Liver (tissue), 9 donors: ENCODE data around the gene C2orf49. TPM values are rescaled to one million over a fixed set of nuclear protein-coding genes. Genes with fewer than 3 reads are reported as not detected.

Experiments used
- DNase-seq: peaks from one replicate; pipeline ENCODE4 v3.0.0-alpha.2; 2017; ENCODE audit warnings: low spot score
- H3K27ac ChIP-seq, 2 donors: one replicate each; pipeline ENCODE4 v1.7.0; 2013; ENCODE audit warnings: inconsistent platforms in 2 of 2, low read length in 2 of 2, control low read depth in 1 of 2, low read depth in 1 of 2, mild to moderate bottlenecking in 1 of 2
- H3K27me3 ChIP-seq, 4 donors: one replicate each; pipeline versions ENCODE4 v1.6.1 to v1.7.0; 2013; ENCODE audit warnings: low read length in 3 of 4, inconsistent platforms in 1 of 4, mild to moderate bottlenecking in 1 of 4, moderate library complexity in 1 of 4; ENCODE audit not compliant: control insufficient read depth in 4 of 4, insufficient read depth in 4 of 4
- H3K36me3 ChIP-seq, 4 donors: one replicate each; pipeline versions ENCODE4 v1.6.1 to v1.7.0; 2013; ENCODE audit warnings: low read length in 3 of 4, mild to moderate bottlenecking in 3 of 4, low read depth in 1 of 4, moderate library complexity in 1 of 4; ENCODE audit not compliant: control insufficient read depth in 4 of 4, insufficient read depth in 3 of 4
- H3K4me1 ChIP-seq, 4 donors: one replicate each; pipeline versions ENCODE4 v1.6.1 to v1.7.0; 2013; ENCODE audit warnings: low read length in 3 of 4, mild to moderate bottlenecking in 3 of 4, moderate library complexity in 1 of 4; ENCODE audit not compliant: control insufficient read depth in 4 of 4, insufficient read depth in 4 of 4
- H3K4me3 ChIP-seq, 3 donors: one replicate each; pipeline versions ENCODE4 v1.6.1 to v1.7.0; 2013; ENCODE audit warnings: low read length in 3 of 3, control low read depth in 1 of 3, low read depth in 1 of 3, mild to moderate bottlenecking in 1 of 3
- H3K9ac ChIP-seq, 2 donors: one replicate each; pipeline ENCODE4 v1.7.0; 2013; ENCODE audit warnings: low read length in 2 of 2, mild to moderate bottlenecking in 2 of 2, moderate library complexity in 2 of 2, control low read depth in 1 of 2, low read depth in 1 of 2
- H3K9me3 ChIP-seq, 4 donors: one replicate each; pipeline versions ENCODE4 v1.6.1 to v1.7.0; 2013; ENCODE audit warnings: low read length in 3 of 4; ENCODE audit not compliant: control insufficient read depth in 4 of 4
- EGR1 ChIP-seq, 2 donors: IDR thresholded peaks; 2 replicates each; pipeline ENCODE4 v1.6.1; 2016 to 2018; ENCODE audit warnings: antibody characterized with exemption in 2 of 2, low read depth in 2 of 2
- FOXA2 ChIP-seq: IDR thresholded peaks from 2 replicates; pipeline ENCODE4 v1.6.1; 2016; ENCODE audit warnings: antibody characterized with exemption
- HNF4A ChIP-seq, 2 donors: conservative IDR thresholded peaks; 2 replicates each; pipeline ENCODE4 v1.6.1; 2016; ENCODE audit warnings: antibody characterized with exemption in 2 of 2, mild to moderate bottlenecking in 2 of 2
- JUND ChIP-seq, 2 donors: IDR thresholded peaks; 2 replicates each; pipeline ENCODE4 v1.6.1; 2016; ENCODE audit warnings: antibody characterized with exemption in 2 of 2
- RAD21 ChIP-seq, 2 donors: IDR thresholded peaks; 2 replicates each; pipeline ENCODE4 v1.6.1; 2016; ENCODE audit warnings: antibody characterized with exemption in 2 of 2, mild to moderate bottlenecking in 2 of 2
- REST ChIP-seq: IDR thresholded peaks from 2 replicates; pipeline ENCODE4 v1.6.1; 2016; ENCODE audit warnings: antibody characterized with exemption, mild to moderate bottlenecking
- RXRA ChIP-seq, 2 donors: IDR thresholded peaks; 2 replicates each; pipeline ENCODE4 v1.6.1; 2017 to 2018; ENCODE audit warnings: antibody characterized with exemption in 2 of 2, mild to moderate bottlenecking in 1 of 2
- SP1 ChIP-seq: IDR thresholded peaks from 2 replicates; pipeline ENCODE4 v1.6.1; 2018; ENCODE audit warnings: antibody characterized with exemption, mild to moderate bottlenecking
- TAF1 ChIP-seq: conservative IDR thresholded peaks from 2 replicates; pipeline ENCODE4 v1.6.1; 2016; ENCODE audit warnings: antibody characterized with exemption, mild to moderate bottlenecking
- YY1 ChIP-seq: IDR thresholded peaks from 2 replicates; pipeline ENCODE4 v1.6.1; 2016; ENCODE audit warnings: antibody characterized with exemption, mild to moderate bottlenecking
- WGBS: extraction: QIAGEN DNeasy Blood & Tissue Kit; methylation state at CpG from one replicate; pipeline ENCODE4 v1.1.7; 2013; 5-methylcytosine and 5-hydroxymethylcytosine counted together
- polyA plus RNA-seq, 2 donors: library from polyadenylated mRNA; stranded (reverse) in 1 of 2; unstranded in 1 of 2; fragments of 200-250 nt in 1 of 2; fragments of >200 nt in 1 of 2; fragmentation: Nextera tagmentation in 1 of 2; extraction: Ambion mirVana in 1 of 2; gene quantifications; one replicate each; pipeline versions ENCODE4 v1.2.1 to v1.2.3, GENCODE V29; 2013 to 2015
- total RNA-seq, 2 donors: library from RNA; depleted of rRNA; stranded (reverse); fragments of >200 nt; gene quantifications; one replicate each; pipeline ENCODE4 v1.2.3, GENCODE V29; 2014
- TF ChIP-seq, protein P1 (sequence below): IDR thresholded peaks from 2 replicates; pipeline ENCODE4 v1.6.1; 2016; ENCODE audit warnings: antibody characterized with exemption
- TF ChIP-seq, protein P2 (sequence below): fragments of 150-350 bp; IDR thresholded peaks from 2 replicates; pipeline ENCODE4 v1.5.1; 2017; ENCODE audit warnings: improper control_type of control experiment, low read depth, low read length; ENCODE audit not compliant: missing input control
- donor health status: healthy.
- donor health status: healthy.
- donor health status: healthy.
- donor health status: healthy.
- donor health status: healthy.

Gene C2orf49
- total and polyA plus RNA-seq, 4 donors, result 3.3 to 8.2 (median 8.1) TPM

DNA sequence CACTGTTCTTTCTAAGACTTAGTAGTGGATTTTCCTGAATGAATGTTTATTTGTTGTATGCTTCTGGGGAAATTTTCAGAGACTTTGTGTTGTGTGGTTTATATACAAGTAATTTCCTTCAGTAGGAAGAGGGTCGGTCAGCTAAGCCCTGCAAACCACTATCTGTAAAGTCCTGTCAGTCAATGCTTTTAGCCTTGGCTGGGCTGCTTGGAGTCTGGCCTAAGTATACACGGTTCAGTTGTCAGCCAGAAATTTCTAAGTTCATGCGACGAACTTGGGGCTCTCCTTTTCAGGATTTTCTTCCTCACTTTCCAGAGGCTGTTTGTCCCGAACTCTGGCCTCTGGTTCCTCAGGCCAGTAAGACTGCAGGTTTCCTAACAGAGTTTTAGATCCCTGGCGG, 21.3 kb downstream of the C2orf49 start:
- Histone ChIP-seq H3K36me3 (peaks cover 6 to 12% (median 8%) of the 10 kb centered on the region in 4 donors), H3K9me3 (no peaks in the 10 kb centered on the region), H3K27ac (no peak overlapping the region), H3K4me3 (no peak overlapping the region), H3K9ac (no peak overlapping the region), H3K27me3 (no peaks in the 10 kb centered on the region), H3K4me1 (peaks cover 0 to 10% (median 6%) of the 10 kb centered on the region in 4 donors)
- TF ChIP-seq, protein P1, sequence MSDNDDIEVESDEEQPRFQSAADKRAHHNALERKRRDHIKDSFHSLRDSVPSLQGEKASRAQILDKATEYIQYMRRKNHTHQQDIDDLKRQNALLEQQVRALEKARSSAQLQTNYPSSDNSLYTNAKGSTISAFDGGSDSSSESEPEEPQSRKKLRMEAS, result no peak
- no peak for TF ChIP-seq YY1
- TF ChIP-seq FOXA2, result peak; percentile 42
- no peak for TF ChIP-seq HNF4A (conservative IDR thresholded peaks at IDR 0.05)
- no peak for TF ChIP-seq RAD21 (IDR thresholded peaks at IDR 0.05)
- no peak for TF ChIP-seq REST
- TF ChIP-seq, protein P2, sequence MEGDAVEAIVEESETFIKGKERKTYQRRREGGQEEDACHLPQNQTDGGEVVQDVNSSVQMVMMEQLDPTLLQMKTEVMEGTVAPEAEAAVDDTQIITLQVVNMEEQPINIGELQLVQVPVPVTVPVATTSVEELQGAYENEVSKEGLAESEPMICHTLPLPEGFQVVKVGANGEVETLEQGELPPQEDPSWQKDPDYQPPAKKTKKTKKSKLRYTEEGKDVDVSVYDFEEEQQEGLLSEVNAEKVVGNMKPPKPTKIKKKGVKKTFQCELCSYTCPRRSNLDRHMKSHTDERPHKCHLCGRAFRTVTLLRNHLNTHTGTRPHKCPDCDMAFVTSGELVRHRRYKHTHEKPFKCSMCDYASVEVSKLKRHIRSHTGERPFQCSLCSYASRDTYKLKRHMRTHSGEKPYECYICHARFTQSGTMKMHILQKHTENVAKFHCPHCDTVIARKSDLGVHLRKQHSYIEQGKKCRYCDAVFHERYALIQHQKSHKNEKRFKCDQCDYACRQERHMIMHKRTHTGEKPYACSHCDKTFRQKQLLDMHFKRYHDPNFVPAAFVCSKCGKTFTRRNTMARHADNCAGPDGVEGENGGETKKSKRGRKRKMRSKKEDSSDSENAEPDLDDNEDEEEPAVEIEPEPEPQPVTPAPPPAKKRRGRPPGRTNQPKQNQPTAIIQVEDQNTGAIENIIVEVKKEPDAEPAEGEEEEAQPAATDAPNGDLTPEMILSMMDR, result no peak
- no peak for TF ChIP-seq JUND (IDR thresholded peaks at IDR 0.05)
- no peak for TF ChIP-seq RXRA (IDR thresholded peaks at IDR 0.05)
- 51% methylated on average over 6 of the region's 6 CpGs for WGBS
- no peak for DNase-seq

- no peak overlapping the region for H3K27ac ChIP-seq
- 75% methylated on average over 11 of the region's 11 CpGs for WGBS
- H3K9ac ChIP-seq, result no peak overlapping the region
- no peaks in the 10 kb centered on the region for H3K9me3 ChIP-seq
- peaks cover 0 to 10% (median 6%) of the 10 kb centered on the region in 4 donors for H3K4me1 ChIP-seq
- no peak for DNase-seq
- TF ChIP-seq SP1, result no peak
- no peak for TF ChIP-seq EGR1 (IDR thresholded peaks at IDR 0.05; ENCODE audit: low read depth in 2 of 2)
- TF ChIP-seq TAF1, result no peak
- TF ChIP-seq HNF4A (conservative IDR thresholded peaks at IDR 0.05), result no peak
- TF ChIP-seq YY1, result no peak
- H3K36me3 ChIP-seq, result peaks cover 2 to 8% (median 5%) of the 10 kb centered on the region in 4 donors
- H3K27me3 ChIP-seq, result no peaks in the 10 kb centered on the region
- H3K4me3 ChIP-seq, result no peak overlapping the region
These were observed 24.0 kb downstream of the C2orf49 start for GRCh38 chr2:105361102-105361889.
